Endodermal cell (in vitro differentiated cells): Measurements from ENCODE around the gene SART3. TPM values are rescaled to one million over a fixed set of nuclear protein-coding genes. Genes with fewer than 3 reads are reported as not detected.
A peak's percentile ranks its signal among the peaks of the same experiment; 100 is the strongest.

Source experiments
- DNase-seq: peaks from one replicate; pipeline ENCODE4 v3.0.0-alpha.2; 2017
- H3K27ac ChIP-seq: 2 replicates; pipeline ENCODE4 v1.5.1; 2013; ENCODE audit warnings: mild to moderate bottlenecking, low read depth, low read length, moderate library complexity
- H3K27me3 ChIP-seq: 2 replicates; pipeline ENCODE4 v1.6.1; 2013; ENCODE audit warnings: mild to moderate bottlenecking, low read length, moderate library complexity; ENCODE audit not compliant: insufficient read depth, control insufficient read depth, poor library complexity, severe bottlenecking
- H3K36me3 ChIP-seq: 2 replicates; pipeline ENCODE4 v1.7.0; 2013; ENCODE audit warnings: mild to moderate bottlenecking, low read length, moderate library complexity; ENCODE audit not compliant: control insufficient read depth, insufficient read depth
- H3K4me1 ChIP-seq: one replicate; pipeline ENCODE4 v1.7.0; 2013; ENCODE audit warnings: low read length; ENCODE audit not compliant: control insufficient read depth, insufficient read depth
- H3K4me3 ChIP-seq: 2 replicates; pipeline ENCODE4 v1.5.1; 2013; ENCODE audit warnings: mild to moderate bottlenecking, low read length, moderate library complexity
- H3K9ac ChIP-seq: 2 replicates; pipeline ENCODE4 v1.6.1; 2013; ENCODE audit warnings: mild to moderate bottlenecking, low read length, moderate library complexity; ENCODE audit not compliant: poor library complexity, severe bottlenecking; ENCODE audit errors: extremely low read depth
- H3K9me3 ChIP-seq: 2 replicates; pipeline ENCODE4 v1.6.1; 2013; ENCODE audit warnings: mild to moderate bottlenecking, low read length, moderate library complexity; ENCODE audit not compliant: control insufficient read depth
- H3K27ac Mint-ChIP-seq: 2 replicates; pipeline ENCODE4 v1.8.0; 2020; ENCODE audit warnings: mixed read lengths
- H3K27me3 Mint-ChIP-seq: 2 replicates; pipeline ENCODE4 v1.8.0; 2021; ENCODE audit warnings: mild to moderate bottlenecking, mixed read lengths; ENCODE audit not compliant: insufficient read depth
- H3K36me3 Mint-ChIP-seq: 2 replicates; pipeline ENCODE4 v1.8.0; 2020; ENCODE audit warnings: low read depth, mixed read lengths
- H3K4me1 Mint-ChIP-seq: 2 replicates; pipeline ENCODE4 v1.8.0; 2020; ENCODE audit warnings: mixed read lengths
- H3K4me3 Mint-ChIP-seq: 2 replicates; pipeline ENCODE4 v1.8.0; 2020; ENCODE audit warnings: mild to moderate bottlenecking, moderate library complexity, mixed read lengths
- H3K9me3 Mint-ChIP-seq: 2 replicates; pipeline ENCODE4 v1.8.0; 2020; ENCODE audit warnings: mild to moderate bottlenecking, mixed read lengths
- WGBS, 2 experiments: methylation state at CpG; one replicate each; pipeline versions ENCODE4 v1.1.5 to v1.1.7; 2013; ENCODE audit warnings: missing lambda C conversion rate in 2 of 2, mixed read lengths in 1 of 2; ENCODE audit not compliant: insufficient coverage in 1 of 2, insufficient read length in 1 of 2; 5-methylcytosine and 5-hydroxymethylcytosine counted together
- total RNA-seq, 2 donors: library from RNA; stranded (reverse); fragmentation: NEBNext Ultra II Directional in 1 of 2; extraction: Animal tissue kit (Norgen Biotek cat#: 25700) in 1 of 2; gene quantifications; 2 replicates in 1 of 2; 3 replicates in 1 of 2; pipeline ENCODE4 v1.2.1, GENCODE V29; 2021
- TF ChIP-seq, protein P1 (sequence below): fragments of 200-600 bp; sonication (generic); conservative IDR thresholded peaks from 2 replicates; pipeline ENCODE4 v1.5.0; 2021; ENCODE audit warnings: antibody characterized with exemption, mild to moderate bottlenecking

Gene SART3
- total RNA-seq, 2 donors from 2014 or later: 83.5 to 86.2 TPM

DNA sequence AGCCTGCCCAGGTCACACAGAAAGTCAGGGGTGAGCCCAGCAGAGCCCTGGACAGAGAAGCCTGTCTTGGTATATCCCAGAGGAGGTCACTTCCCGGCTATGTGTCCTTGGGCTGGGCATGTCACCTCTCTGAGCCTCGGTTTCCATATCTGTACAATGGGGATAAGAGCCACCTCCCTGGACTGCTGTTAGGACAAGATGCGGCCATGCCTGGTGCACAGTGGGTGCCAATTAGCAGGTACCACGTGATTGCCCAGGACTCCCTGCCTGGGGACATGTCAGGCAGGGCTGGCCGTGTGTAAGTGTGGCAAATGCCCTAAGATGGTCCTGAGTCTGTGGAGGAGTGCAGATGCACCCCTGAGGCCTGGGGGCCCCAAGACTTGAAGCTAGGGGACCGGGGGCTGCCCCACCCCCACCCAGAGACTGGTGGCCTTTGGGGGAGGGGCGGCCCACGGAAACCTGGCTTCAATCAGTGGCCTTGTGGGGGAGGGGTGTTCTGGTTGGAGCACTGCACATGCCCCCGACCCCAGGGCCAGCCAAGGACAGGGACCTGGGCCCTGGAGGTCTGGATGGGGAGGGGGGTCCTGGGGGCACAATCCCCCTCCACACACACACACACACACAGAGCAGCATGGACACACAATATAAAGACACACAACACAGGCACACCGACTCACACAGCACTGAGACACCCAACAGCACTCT is 36.0 kb upstream of the SART3 start:
- Histone ChIP-seq H3K9ac (no peak overlapping the region), H3K27me3 (no peaks in the 10 kb centered on the region), H3K36me3 (no peaks in the 10 kb centered on the region), H3K27ac (no peak overlapping the region), H3K4me3 (no peak overlapping the region), H3K4me1 (no peaks in the 10 kb centered on the region), H3K9me3 (no peaks in the 10 kb centered on the region)
- Mint-ChIP-seq H3K27me3 (peaks cover 2% of the 10 kb centered on the region), H3K4me1 (no peaks in the 10 kb centered on the region), H3K4me3 (no peak overlapping the region), H3K9me3 (no peaks in the 10 kb centered on the region), H3K36me3 (no peaks in the 10 kb centered on the region), H3K27ac (peak overlapping the region; percentile 7)
- TF ChIP-seq, protein P1, sequence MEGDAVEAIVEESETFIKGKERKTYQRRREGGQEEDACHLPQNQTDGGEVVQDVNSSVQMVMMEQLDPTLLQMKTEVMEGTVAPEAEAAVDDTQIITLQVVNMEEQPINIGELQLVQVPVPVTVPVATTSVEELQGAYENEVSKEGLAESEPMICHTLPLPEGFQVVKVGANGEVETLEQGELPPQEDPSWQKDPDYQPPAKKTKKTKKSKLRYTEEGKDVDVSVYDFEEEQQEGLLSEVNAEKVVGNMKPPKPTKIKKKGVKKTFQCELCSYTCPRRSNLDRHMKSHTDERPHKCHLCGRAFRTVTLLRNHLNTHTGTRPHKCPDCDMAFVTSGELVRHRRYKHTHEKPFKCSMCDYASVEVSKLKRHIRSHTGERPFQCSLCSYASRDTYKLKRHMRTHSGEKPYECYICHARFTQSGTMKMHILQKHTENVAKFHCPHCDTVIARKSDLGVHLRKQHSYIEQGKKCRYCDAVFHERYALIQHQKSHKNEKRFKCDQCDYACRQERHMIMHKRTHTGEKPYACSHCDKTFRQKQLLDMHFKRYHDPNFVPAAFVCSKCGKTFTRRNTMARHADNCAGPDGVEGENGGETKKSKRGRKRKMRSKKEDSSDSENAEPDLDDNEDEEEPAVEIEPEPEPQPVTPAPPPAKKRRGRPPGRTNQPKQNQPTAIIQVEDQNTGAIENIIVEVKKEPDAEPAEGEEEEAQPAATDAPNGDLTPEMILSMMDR: no peak
- 70 to 76% methylated on average over 5 to 9 of the region's 10 CpGs for WGBS, 2 experiments
- DNase-seq: no peak

DNA sequence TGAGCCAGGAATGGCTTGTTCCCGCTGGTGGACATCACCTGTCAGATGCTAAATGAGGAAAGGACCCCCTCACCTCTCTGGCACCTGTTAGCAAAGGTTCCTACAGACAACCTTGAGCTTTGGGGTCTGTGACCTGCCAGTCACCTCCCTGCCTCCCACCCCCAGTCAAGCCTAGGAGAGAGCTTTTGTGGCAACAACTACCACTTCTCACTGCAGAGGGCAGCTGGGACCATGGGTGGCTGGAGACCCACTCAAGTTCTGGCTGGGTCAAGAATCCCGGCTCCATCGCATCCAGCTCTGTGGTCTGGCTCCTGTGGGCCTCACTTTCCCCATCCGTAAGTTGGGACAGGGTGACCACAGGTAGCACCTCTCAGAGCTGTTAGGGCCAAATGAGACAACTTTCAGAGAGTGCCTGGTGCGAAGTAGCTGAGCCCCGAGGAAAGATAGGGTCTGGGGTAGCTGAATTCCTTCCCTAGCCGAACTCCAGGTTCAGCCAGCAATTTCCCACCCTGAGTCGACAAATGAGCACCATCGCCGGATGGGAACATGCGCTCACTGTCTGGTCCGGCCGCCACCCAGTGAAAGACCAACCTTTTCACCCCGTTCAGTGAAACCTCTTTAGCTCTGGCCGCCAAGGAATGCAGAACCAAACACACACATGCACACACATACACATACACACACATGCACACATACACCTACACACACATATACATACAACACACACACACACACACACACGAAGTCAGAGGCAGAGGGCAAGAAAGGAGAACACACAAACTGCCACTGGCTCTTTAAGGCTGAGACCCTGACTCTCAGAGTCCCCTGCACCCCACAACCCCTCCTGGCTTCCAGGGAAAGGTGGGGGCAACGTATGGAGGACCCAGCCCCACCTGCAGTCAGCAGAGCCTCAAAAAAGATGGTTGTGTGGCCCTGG is 35.0 kb upstream of the SART3 start:
- Mint-ChIP-seq H3K36me3 (no peaks in the 10 kb centered on the region), H3K27me3 (peaks cover 2% of the 10 kb centered on the region), H3K27ac (no peak overlapping the region), H3K4me3 (no peak overlapping the region), H3K4me1 (no peaks in the 10 kb centered on the region), H3K9me3 (no peaks in the 10 kb centered on the region)
- Histone ChIP-seq H3K27ac (no peak overlapping the region), H3K9me3 (no peaks in the 10 kb centered on the region), H3K27me3 (no peaks in the 10 kb centered on the region), H3K36me3 (no peaks in the 10 kb centered on the region), H3K9ac (no peak overlapping the region), H3K4me3 (no peak overlapping the region), H3K4me1 (no peaks in the 10 kb centered on the region)
- WGBS, 2 experiments: 87 to 92% methylated on average over 10 to 17 of the region's 17 CpGs
- no peak for DNase-seq
- TF ChIP-seq, protein P1: no peak

DNA sequence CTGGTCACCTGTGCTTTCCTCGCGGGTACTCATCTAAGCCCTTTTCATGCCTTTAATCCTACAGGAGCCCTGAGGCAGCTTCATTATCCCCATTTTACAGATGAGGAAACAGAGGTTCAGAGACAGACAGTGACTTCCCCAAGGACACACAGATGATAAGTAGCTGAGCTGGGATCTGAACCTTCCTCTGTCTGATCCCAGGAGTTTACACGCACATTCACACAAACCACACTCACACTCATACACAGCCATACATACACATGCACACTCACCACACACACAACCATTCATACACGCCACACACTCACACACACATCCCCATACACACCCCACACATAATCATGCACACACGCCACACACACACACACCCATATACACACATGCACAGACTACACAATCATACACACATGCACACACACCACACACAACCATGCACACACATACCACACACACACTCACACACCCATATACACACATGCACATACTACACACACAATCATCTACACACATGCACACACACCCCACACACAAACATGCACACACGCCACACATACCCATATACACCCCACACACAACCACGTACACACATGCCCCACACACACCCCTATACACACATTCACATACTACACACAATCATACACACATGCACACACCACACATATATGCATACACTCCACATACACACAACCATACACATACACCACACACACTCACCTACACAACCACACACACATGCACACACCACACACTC is 34.2 kb upstream of the SART3 start:
- no peak overlapping the region for H3K27ac Mint-ChIP-seq

More for the DNA sequence above, 34.2 kb upstream of the SART3 start:
- 88 to 98% methylated on average over 4 to 7 of the region's 7 CpGs for WGBS, 2 experiments
- TF ChIP-seq, protein P1: no peak
- no peaks in the 10 kb centered on the region for H3K4me1 Mint-ChIP-seq
- H3K36me3 Mint-ChIP-seq: no peaks in the 10 kb centered on the region
- Histone ChIP-seq H3K4me3 (no peak overlapping the region), H3K27ac (no peak overlapping the region), H3K9me3 (no peaks in the 10 kb centered on the region), H3K4me1 (no peaks in the 10 kb centered on the region), H3K36me3 (no peaks in the 10 kb centered on the region), H3K9ac (no peak overlapping the region), H3K27me3 (no peaks in the 10 kb centered on the region)
- H3K27me3 Mint-ChIP-seq: peaks cover 2% of the 10 kb centered on the region
- no peak overlapping the region for H3K4me3 Mint-ChIP-seq
- DNase-seq: no peak
- no peaks in the 10 kb centered on the region for H3K9me3 Mint-ChIP-seq
